Activated CD4-positive, alpha-beta T cell treated with anti-CD3 and anti-CD28 coated beads for 4 hours (primary cell): ENCODE results near the gene TWIST1.

Experiments used
- DNase-seq, 2 donors: peaks; one replicate each; pipeline ENCODE4 v3.0.0-alpha.2; 2020

The TWIST1 gene

DNA sequence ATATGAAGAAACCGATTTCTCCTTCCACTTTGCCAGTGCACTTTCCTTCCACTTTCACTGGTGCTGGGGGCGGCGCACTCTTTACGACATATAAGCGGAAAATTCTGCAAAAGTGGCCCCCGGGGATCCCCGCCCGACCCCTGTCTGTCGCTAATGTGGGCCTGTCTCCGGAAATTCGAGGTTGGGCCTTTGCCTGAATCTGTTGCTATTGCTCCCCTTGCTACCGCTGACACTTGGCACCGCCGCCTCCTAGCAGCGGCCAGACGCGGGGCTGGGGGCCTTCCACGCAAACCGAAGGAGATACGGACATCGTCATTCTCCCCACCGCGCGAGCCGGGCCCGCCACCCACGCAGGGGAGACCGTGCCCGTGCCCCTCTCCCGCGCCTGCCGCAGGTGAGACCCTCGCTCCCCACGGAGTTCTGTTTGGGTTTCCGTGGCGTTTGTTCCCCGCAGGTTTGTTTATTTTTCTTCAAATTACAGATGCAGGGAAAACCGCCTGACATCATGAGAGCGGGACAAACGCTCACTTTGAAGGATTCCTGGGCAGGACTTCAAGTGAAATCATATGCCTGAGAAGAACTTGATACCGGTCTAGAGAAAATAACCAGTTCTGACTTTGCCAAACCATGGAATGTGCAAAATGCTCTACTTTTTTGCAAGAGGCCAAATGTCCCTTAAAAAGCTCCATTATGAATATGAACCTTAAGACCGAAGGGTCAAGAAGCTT lies 5.0 kb downstream of the TWIST1 start:
- DNase-seq = no peak

DNA sequence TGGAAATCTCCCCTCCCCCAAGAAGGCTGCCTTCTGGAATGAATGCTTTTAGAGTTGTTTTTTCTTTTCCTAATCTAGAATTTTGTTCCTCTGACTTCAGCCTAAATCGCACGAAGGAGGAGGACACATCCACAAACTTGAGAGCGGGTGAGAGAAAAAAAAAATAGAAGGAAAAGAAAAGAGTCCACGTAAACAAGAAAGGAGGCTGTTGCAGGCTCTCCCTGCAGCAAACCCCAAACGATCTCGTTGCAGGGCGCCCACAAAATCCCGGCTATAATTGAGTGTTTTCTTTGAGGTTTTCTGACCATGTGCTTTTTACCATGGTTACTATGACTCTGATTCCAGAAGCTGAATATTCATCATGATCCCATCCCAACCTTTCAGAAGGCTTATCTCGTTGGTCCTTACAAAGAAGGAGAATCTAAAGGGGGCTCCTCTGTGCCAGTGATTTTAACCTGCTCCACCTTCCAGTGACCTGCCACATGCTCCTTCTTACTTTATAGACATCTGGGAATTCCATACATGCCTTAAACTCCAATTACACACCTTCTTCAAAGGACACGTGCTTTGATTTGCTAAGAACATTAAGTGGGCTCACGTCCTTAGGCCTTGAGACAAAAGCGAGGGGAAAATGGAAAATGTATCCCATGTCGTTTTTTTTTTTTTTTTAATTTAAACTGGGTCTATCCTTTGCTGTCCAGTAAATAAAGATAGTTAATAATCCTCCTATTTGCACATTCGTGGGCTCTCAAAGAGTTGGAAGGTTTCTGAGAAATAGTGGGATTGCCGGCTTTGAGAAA lies 5.8 kb downstream of the TWIST1 start:
- no peak for DNase-seq

DNA sequence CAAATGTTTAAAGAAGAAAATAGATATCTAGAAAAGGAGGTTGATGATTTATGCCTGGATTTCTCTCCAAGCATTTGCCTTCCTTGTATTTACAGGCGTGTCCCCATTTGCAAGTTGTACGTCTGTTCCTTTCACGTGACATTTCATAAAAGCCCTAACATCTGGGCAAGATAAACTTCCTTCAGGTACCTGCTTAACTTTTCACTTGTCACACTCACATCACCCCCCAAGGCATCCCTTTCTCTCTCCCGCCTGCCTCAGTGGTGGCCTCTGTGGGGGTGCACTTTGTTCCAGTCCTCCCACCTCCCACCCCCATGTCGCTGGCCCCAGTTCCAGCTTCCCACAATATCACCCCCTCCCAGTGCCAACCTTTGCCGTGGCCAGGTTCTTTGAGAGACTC lies 6.7 kb downstream of the TWIST1 start:
- no peak for DNase-seq

DNA sequence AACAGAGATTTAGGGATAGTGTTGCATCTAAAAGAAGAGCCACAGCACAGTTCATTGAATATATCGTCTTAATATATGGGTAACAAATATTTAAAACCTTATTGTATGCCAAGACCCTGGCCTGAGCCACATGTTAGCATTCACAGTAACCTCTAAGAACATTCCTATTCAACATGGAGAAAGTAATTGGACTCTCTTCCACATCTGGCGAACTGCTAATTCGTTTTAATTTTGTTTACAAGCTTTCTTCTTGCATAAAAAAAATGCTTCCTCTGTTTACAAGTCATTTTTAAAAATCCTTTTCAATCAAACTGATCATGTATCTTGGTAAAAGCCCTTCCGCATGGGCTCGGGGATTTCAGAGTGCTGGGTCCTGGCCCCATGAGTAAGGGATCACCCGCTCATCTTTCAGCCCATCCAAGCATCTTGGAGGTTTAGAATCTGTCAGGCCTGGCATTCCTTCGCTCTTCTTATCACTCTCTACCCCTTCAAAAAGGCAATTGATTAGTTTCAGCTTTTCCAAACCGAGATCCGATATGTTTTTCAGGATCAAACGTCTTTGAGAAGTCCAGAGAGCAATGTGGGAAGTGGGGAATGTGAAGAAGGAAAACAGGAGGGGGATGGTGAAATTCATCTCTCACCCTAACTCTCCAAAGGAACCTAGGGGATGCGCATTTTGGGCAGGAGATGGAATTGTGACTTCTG lies 7.3 kb downstream of the TWIST1 start:
- no peak for DNase-seq

DNA sequence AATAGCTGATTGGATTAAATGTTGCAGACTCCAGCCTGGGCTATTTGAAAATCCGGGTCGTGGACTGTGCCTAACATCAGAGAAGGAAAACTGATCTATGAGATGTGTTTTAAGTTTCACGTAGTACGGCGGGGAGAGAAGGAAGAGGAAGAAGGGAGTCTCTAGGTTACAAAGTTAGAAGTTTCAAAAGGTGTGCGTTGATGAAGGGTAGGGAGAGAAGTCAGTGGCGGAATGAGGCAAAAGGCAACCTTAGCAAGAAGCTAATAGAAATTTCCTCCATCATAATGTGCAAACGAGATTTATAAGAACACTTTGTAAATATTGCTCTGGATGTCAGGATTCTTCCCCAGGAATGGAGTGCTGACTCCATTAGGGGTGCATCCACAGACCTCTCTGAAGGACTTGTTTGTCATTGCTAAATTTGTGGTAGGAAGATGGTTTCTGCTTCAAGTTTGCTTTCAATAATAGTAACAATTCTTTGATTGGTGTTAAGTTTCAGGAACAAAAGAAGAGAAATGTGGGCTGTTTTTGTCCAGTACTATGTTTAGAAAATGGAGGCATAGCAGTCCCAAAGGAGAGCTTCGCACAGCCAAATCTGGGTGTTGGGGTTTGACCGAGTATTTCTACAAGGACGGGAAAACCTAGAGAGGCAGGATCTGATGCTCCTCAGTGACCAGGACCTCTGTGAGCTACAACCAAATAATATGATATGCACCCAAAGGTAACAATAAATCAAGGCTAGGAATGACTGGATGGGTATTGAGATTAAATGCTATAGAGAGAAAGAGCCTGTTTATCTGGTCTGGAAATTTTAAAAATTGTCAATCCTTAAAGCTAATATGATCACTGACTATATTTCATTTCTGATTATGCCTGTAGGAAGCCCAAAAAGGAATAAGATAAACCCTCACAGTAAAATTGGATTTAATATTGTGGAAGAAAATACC lies 8.2 kb downstream of the TWIST1 start:
- no peak for DNase-seq

DNA sequence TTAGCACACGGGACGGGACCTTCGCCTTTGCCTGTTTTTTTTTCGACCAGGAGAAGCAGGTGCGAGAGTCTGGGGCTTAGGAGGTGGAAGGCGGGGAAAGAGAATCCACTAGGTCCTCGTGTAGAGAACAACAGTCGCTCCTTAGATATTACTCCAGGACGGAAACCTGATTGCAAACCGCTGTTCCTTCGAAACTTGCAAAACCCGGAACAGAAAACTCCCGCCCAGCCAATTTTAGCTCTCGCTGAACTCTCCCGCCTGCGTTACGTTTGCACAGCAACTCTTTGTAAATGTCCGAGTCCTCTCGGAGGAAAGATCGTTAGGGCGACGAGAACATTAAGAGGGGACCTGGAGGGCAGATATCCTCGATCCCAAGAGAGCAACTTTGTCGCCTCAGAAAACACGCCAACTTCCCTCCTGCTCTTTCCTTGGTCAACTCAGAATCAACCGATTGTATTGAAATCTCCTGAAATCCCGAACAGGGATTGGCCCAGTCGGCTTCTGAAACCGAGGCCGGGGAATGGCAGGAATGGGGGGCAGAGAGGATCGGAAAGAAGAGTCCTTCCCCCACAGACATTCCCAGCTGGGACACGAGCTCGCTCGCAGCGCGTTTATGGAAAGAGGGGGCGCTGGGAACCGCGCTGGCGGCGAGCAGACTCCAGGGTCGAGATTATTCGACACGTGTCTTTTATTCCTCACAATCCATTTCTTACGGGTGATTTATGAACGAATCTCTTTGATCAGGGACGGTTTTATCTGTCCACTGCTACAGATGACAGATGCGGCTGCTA lies 9.9 kb downstream of the TWIST1 start:
- no peak for DNase-seq

DNA sequence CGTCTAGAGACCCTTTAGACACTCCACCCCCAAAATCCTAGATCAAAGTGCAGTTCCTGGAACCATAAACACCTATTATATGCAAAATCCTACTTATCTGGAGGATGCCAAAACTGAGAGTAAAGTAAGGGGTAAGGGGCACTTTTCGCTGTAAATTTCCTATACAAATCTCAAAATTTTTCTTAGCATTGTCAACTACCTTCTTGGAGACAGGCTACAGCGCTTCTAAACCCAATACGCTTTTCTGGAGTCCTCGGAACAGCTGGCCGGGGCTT lies 10.4 kb downstream of the TWIST1 start:
- no peak for DNase-seq

DNA sequence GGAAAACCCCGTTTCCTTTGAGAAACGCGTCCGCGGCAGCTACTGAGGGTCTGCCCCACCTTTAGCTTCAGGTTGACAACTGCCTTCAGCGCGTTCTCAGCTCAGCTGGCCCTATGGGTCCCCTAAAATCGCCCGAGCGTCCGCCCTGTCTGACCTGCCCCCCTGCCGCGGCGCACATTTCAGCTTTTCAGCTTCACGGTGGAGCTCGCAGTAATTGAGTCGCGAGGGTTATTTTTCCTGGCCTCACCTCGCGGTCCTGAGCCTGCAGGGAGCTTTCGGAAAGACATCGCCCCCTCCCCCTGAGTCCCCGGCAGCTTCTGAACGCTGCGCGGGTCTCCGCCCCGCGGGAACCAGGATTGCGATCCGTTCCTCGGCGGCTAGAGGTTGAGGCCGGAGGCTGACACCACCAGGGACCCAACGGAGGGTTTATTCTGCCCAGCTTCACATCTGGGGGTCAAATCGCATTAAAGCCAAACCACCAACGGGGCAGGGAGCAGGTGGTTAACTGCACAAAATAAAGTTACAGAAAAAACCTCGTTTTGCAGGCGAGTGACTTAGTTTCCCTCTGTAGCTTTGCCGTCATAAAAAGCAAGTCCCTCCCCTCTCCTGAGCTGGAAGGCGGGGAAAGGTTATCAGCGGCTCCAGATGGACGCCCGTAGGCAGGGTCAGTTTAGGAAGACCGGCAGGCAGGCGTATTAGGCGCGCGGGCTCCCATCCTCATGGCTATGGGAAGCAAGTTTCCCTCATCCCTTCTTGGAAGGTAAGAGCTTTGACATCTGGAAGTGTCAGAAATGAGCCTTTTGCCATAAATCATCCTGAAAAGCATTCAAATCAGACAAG lies 11.0 kb downstream of the TWIST1 start:
- no peak for DNase-seq

DNA sequence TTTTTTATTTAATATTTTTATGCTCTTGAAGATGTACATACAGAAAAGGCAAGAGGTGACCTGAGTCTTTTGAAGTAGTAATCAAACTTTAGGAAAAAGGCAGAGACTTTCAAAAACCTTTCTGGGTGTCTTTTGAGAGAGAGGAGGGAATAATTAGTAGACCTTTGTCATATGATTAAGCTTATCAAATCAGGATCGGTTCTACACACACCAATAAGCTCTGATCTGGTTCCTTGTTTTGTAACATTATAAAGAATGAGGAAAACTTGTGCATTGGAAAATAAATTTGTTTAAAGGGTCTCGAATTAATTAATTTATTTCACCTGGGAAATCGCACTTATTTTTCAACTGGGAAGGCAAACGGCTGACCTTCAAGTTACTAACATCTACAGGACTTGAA lies 11.9 kb downstream of the TWIST1 start:
- no peak for DNase-seq

DNA sequence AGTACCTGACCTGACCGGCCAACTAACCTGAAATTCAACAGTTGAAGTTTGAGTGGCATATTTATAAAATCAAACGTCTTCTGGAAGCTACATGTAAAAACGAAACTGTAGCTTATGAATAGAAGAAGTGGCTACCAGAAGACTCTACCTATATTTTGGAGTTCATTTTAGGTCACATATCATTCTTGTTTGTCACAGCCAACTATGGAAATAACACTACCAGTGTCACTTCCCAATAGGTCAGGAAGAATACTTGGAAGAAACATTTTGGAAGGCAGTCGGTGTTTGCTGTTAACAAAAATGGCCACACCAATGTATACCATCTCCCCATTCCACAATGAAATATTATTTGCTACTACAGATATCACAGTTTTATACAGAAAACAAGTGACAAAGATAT lies 12.6 kb downstream of the TWIST1 start:
- no peak for DNase-seq

DNA sequence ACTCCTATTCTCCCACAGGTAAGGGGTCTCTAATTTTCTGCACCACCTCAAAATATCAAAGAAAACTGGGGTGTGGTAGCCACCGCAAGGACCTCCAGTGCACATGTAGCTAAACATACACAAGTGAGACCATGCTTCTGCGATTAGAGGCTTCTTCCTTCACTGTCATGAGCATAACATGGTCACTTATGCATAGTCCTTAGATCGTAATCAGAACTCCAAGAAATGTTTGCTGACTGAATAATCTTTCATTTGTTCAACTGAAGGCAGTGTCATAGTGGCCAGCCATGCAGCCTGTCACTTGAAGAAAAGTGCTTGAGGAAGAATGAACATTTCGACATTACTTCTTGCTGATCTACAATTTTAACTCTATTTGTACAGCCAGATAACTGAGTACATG lies 14.6 kb downstream of the TWIST1 start:
- no peak for DNase-seq

DNA sequence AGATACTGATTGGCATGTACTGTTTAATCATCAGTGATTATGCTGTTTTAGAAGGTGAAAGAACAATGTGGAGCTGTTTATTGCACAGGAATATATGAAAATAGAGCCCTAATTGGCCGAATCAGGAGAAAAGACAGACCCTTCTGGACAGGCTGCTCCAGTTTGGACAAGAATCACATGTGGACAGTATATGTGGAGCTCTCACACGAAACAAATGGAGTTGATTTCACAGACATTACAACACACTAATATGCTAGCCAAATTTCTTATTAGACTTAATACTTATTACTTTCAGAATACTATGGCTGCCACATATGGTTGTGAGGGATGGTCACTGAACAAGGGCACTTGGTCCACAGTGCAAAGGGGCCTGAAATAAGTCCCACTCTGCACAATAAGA lies 15.5 kb downstream of the TWIST1 start:
- DNase-seq = no peak

DNA sequence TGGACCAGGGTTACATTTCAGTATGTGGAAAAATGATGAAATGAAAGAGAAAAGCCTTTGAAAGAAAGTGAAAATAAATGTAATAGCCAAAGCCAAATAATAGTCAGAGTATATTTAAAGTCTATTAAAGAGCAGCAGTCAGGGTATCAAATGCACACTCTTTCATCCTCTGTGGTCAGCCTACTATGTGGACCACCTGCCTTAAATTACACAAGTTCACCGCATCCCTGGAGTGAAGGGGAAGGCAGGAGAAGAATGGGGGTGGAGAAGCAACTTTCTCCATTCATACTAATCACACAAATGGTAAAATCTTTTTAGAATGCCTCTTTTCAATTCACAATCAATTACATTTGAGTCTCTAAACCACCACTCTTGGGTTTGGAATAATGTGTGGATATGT lies 16.0 kb downstream of the TWIST1 start:
- DNase-seq = no peak

DNA sequence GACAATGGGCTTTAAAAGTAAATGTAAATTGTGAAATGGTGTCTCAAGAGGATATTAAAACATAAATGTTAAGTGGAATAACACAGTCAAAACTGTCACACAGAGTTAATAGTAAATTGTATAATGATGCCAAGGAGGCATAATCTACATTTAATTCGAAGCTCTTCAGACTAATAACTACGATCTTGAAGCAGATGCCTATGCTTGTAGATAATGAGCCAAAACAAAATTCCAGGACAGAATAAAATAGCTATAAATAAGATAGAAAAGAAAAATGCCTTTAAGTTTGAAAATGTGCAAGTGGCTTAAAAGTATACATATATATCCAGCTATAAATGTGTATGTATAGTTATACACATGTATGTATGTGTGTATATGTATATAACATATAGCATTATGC lies 17.5 kb downstream of the TWIST1 start:
- no peak for DNase-seq

DNA sequence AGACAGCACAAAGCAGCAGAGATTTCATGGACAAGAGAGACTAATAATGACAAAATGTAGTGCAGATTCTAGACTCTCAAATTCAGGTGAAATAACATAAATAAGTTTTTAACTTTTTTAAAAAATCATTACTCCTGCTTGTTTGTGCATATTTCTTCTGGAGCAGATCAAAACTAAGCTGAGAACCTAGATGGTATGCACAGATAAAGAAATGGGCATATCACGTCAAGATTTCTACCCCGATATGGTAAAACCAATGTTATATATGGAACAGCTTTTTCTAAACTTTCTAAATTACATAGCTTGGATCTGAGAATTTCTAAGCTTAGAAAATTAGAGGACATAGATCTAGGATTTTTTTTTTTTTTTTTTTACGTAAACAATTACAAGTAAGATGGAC lies 18.2 kb downstream of the TWIST1 start:
- no peak for DNase-seq

DNA sequence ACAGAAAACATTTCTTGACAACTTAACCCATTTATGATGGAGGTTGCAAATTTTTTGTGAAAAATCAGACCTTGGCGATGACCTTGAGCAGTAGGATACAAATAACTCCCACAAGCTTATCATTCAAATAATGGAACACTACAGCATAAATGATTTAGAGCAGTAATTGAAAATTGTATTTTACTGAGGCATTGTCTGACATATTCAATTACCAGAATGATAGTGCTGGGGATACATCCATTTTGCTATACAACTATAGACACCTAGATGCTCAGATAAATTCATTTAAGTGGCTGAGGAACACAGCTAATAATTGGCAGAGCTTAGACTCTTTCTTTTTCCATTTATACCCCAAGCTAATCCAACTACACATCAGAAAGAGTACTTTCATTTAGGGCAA lies 18.9 kb downstream of the TWIST1 start:
- DNase-seq = no peak

DNA sequence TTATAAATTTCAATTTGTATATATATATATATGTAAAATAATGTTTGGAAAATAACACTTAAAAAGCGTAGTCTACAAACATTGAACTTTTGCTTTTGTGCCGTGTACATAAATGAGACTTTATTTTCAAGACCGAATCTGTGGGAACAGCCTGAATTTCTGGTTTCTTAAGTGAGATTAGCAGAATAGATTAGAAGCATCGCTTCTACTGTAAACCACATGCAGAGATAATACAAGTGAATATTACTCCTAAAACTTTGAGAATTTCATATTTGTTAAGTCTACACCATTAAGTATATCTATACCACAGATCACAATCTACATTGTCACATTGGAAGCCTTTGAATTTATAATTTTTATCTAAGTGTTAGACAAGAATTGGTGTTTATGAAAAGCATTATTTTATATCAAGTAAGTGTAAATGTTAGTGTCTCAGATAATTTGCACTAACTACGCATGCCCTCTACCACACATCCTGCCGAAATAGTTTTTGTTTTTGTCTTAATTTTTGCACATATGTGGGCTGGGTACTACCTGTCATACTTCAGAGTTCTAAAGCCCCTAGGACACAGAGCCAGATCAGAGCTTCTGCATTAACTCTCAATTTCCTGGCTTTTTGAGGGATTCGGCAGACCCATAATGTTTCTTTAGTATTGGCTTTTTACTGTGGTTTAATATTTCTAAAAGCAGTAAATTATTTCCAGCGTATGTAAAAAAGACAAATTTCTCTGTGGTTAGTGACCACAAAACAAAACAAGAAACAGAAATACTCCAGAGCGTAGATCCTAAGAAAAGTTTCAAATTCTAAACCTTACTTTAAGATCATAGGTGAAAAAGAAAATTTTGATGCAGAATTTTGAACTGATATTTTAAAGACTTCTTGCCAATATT lies 20.0 kb downstream of the TWIST1 start:
- DNase-seq = no peak

DNA sequence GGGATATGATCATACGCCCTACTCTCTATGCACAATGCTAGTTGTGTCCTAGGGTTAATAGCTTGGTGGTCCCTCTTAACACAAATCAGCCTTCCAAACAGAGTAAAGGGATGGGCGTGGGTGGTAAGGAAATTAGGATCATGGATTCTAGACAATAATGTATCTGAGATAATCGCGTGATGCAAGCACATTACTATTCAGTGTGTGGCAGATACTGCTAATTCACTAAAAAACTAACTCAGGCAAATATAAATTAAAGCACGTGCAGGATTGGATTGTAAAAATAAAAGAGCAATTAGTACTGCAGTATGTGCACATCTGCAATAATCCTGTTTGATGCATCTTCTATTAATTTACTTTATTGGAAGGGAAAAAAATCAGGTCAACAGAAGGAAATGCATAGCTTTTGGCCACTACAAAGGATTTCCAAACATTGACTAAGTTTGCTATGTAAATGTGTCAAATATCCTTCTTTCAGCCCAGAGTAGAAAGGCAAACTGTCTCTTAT lies 22.0 kb downstream of the TWIST1 start:
- no peak for DNase-seq

DNA sequence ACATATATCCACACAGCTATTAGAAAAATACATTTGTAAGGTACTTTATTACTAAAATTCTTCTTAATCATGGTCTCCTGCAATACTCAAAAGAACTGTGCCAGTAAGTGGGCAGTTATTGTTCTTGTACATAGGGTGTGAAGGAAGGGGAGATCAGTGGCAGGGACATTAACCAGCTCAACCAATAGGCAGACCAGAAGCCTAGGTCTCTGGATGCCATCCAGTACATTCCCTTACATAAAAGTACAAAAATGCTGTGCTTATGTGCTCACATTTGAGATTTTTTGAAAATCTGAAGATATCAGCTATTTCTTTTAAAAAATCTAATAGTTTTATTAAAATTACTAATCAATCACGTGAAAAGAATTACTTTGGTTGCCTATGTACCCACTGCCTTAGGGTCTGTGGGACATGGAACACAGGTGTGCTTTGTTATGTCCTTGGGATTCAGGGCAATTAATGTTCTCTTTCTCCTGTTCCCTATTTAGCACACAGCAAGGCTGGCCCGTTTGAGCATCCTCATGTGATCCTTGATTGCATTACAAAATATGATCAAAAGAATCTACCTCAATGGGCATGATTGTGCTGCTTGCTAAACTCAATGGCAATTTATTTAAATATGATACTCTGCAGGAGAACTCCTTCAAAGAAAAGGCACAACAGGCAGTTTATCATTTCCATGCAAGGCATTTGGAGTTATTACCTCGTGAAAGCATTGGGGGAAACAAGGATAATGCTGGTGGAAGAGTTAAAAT lies 22.7 kb downstream of the TWIST1 start:
- no peak for DNase-seq
